Measurements from ENCODE around the gene SERPINA5.
"Not testable (repeated sequence)": the region's sequence is repeated elsewhere in the genome, so short reads cannot be mapped to it uniquely, and the experiment has no call there.

SERPINA5 gene

GRCh38 chr14:94575730-94576585, 5.3 kb upstream of the SERPINA5 start:
- H3K27ac ChIP-seq (ENCODE audit: low read length), result no peak overlapping the region
- H3K4me2 ChIP-seq (ENCODE audit: low read length), result no peak overlapping the region
- H3K79me2 ChIP-seq (ENCODE audit: low read length), result no peaks in the 10 kb centered on the region
- no peak overlapping the region for H3K4me3 ChIP-seq (ENCODE audit: low read length)
- H3K4me1 ChIP-seq (ENCODE audit: low read length), result no peaks in the 10 kb centered on the region
- no peak overlapping the region for H2AFZ ChIP-seq (ENCODE audit: low read depth, low read length)
- no peaks in the 10 kb centered on the region for H4K20me1 ChIP-seq (ENCODE audit: insufficient read depth, low read length)
- H3K27me3 ChIP-seq (ENCODE audit: low read depth, low read length), result peaks cover 37% of the 10 kb centered on the region
- no peaks in the 10 kb centered on the region for H3K36me3 ChIP-seq (replicated peaks; ENCODE audit: low read depth, low read length)
- TF ChIP-seq CTCF (IDR thresholded peaks at IDR 0.05; ENCODE audit: low read depth, low read length) (no peak), EZH2phosphoT487 (IDR thresholded peaks at IDR 0.05; ENCODE audit: low read depth) (no peak)
- H3K9me3 ChIP-seq (ENCODE audit: insufficient read depth, low read length), result no peaks in the 10 kb centered on the region
- H3K9ac ChIP-seq (ENCODE audit: low read length), result no peak overlapping the region

- not testable (repeated sequence) for H3K9ac ChIP-seq (ENCODE audit: low read length); H3K4me1 ChIP-seq (ENCODE audit: low read length); H2AFZ ChIP-seq (ENCODE audit: low read depth, low read length); H4K20me1 ChIP-seq (ENCODE audit: insufficient read depth, low read length); H3K36me3 ChIP-seq (replicated peaks; ENCODE audit: low read depth, low read length); H3K4me3 ChIP-seq (ENCODE audit: low read length); H3K4me2 ChIP-seq (ENCODE audit: low read length); H3K9me3 ChIP-seq (ENCODE audit: insufficient read depth, low read length); H3K27ac ChIP-seq (ENCODE audit: low read length); H3K79me2 ChIP-seq (ENCODE audit: low read length)
- H3K27me3 ChIP-seq (ENCODE audit: low read depth, low read length), result peaks cover 37% of the 10 kb centered on the region
Measured at GRCh38 chr14:94577472-94577871, 3.8 kb upstream of the SERPINA5 start.

GRCh38 chr14:94578712-94579111, 2.5 kb upstream of the SERPINA5 start:
- H4K20me1 ChIP-seq (ENCODE audit: insufficient read depth, low read length), result no peaks in the 10 kb centered on the region
- TF ChIP-seq EZH2phosphoT487 (IDR thresholded peaks at IDR 0.05; ENCODE audit: low read depth) (no peak), CTCF (IDR thresholded peaks at IDR 0.05; ENCODE audit: low read depth, low read length) (no peak)
- H3K4me1 ChIP-seq (ENCODE audit: low read length), result no peaks in the 10 kb centered on the region
- no peaks in the 10 kb centered on the region for H3K9me3 ChIP-seq (ENCODE audit: insufficient read depth, low read length)
- H3K4me2 ChIP-seq (ENCODE audit: low read length), result no peak overlapping the region
- H3K79me2 ChIP-seq (ENCODE audit: low read length), result no peaks in the 10 kb centered on the region
- no peaks in the 10 kb centered on the region for H3K36me3 ChIP-seq (replicated peaks; ENCODE audit: low read depth, low read length)
- H3K9ac ChIP-seq (ENCODE audit: low read length), result no peak overlapping the region
- H3K27me3 ChIP-seq (ENCODE audit: low read depth, low read length), result peaks cover 33% of the 10 kb centered on the region
- H2AFZ ChIP-seq (ENCODE audit: low read depth, low read length), result no peak overlapping the region
- no peak overlapping the region for H3K4me3 ChIP-seq (ENCODE audit: low read length)
- H3K27ac ChIP-seq (ENCODE audit: low read length), result no peak overlapping the region

GRCh38 chr14:94582199-94582750, 1.0 kb downstream of the SERPINA5 start:
- TF ChIP-seq CTCF (IDR thresholded peaks at IDR 0.05; ENCODE audit: low read depth, low read length), result no peak
- TF ChIP-seq EZH2phosphoT487 (IDR thresholded peaks at IDR 0.05; ENCODE audit: low read depth), result no peak
- no peaks in the 10 kb centered on the region for H4K20me1 ChIP-seq (ENCODE audit: insufficient read depth, low read length)

More at GRCh38 chr14:94582199-94582750, 1.0 kb downstream of the SERPINA5 start:
- H3K27me3 ChIP-seq (ENCODE audit: low read depth, low read length), result peaks cover 16% of the 10 kb centered on the region
- H3K9me3 ChIP-seq (ENCODE audit: insufficient read depth, low read length), result no peaks in the 10 kb centered on the region
- H3K9ac ChIP-seq (ENCODE audit: low read length), result no peak overlapping the region
- no peak overlapping the region for H2AFZ ChIP-seq (ENCODE audit: low read depth, low read length)
- H3K4me1 ChIP-seq (ENCODE audit: low read length), result no peaks in the 10 kb centered on the region
- no peaks in the 10 kb centered on the region for H3K36me3 ChIP-seq (replicated peaks; ENCODE audit: low read depth, low read length)
- no peak overlapping the region for H3K4me2 ChIP-seq (ENCODE audit: low read length)
- no peak overlapping the region for H3K27ac ChIP-seq (ENCODE audit: low read length)
- H3K4me3 ChIP-seq (ENCODE audit: low read length), result no peak overlapping the region
- H3K79me2 ChIP-seq (ENCODE audit: low read length), result no peaks in the 10 kb centered on the region
